GM12878 (cell line): ENCODE data around the gene SMARCA4. TPM values are rescaled to one million over a fixed set of nuclear protein-coding genes. Genes with fewer than 3 reads are reported as not detected.

Source experiments
- ATAC-seq: fragments of 200-7000 bp; cut with Tn5 transposase; 3 replicates; pipeline ENCODE4 v1.9.1; 2020; ENCODE audit warnings: mild to moderate bottlenecking, moderate library complexity
- BruUV-seq: library from RNA; stranded (reverse); fragments of 400-500 nt; replicated peaks from 2 replicates; lab custom pipeline; 2021; lab: Mats Ljungman, UMichigan
- CTCF ChIA-PET: fragments of 300-600 bp; sonication (Branson Sonifier 250); formaldehyde crosslinking; extraction: SDS; loops from one replicate; lab custom pipeline; 2021; ENCODE audit warnings: inconsistent platforms; lab: Yijun Ruan, JAX
- POLR2A ChIA-PET: fragments of 350-600 bp; formaldehyde crosslinking; extraction: SDS; loops from one replicate; lab custom pipeline; 2021; ENCODE audit warnings: inconsistent platforms; lab: Charles Lee
- RAD21 ChIA-PET: fragments of 300-600 bp; sonication (Branson Sonifier 250); formaldehyde crosslinking; loops from one replicate; lab custom pipeline; 2023; ENCODE audit warnings: antibody characterized with exemption; ENCODE audit not compliant: unreplicated experiment; lab: Charles Lee
- SMC1A ChIA-PET: fragments of 300-600 bp; sonication (Branson Sonifier 250); formaldehyde crosslinking; loops from one replicate; lab custom pipeline; 2023; ENCODE audit not compliant: unreplicated experiment, uncharacterized antibody; lab: Charles Lee
- DNase-seq: peaks from one replicate; pipeline ENCODE4 v3.0.0-alpha.2; 2011; ENCODE audit warnings: low read depth, low spot score
- FAIRE-seq: peaks from 3 replicates; lab custom pipeline; 2011; peaks lifted over from hg19 to GRCh38; lab: Jason Lieb, UNC
- H2AFZ ChIP-seq: 2 replicates; pipeline ENCODE4 v1.6.0; 2011; ENCODE audit warnings: low read depth, low read length, control low read depth; ENCODE audit not compliant: control insufficient read depth
- H3K27ac ChIP-seq: 2 replicates; pipeline ENCODE4 v1.5.1; 2011; ENCODE audit warnings: control low read depth; ENCODE audit not compliant: control insufficient read depth, insufficient read depth
- H3K27me3 ChIP-seq, 2 experiments: replicated peaks in 1 of 2; 2 replicates each; pipeline versions ENCODE4 v1.6.0 to v1.6.1; 2011; ENCODE audit warnings: low read length in 1 of 2; ENCODE audit not compliant: control insufficient read depth in 2 of 2, insufficient read depth in 2 of 2
- H3K36me3 ChIP-seq, 2 experiments: 2 replicates each; pipeline ENCODE4 v1.5.1; 2011; ENCODE audit warnings: low read length in 1 of 2; ENCODE audit not compliant: control insufficient read depth in 2 of 2, insufficient read depth in 2 of 2
- H3K4me1 ChIP-seq: 2 replicates; pipeline ENCODE4 v1.6.1; 2011; ENCODE audit warnings: mild to moderate bottlenecking, low read length, moderate library complexity, mixed read lengths; ENCODE audit not compliant: control insufficient read depth, insufficient read depth
- H3K4me2 ChIP-seq: 2 replicates; pipeline ENCODE4 v1.6.0; 2011; ENCODE audit warnings: control low read depth; ENCODE audit not compliant: control insufficient read depth, insufficient read depth
- H3K4me3 ChIP-seq: fragments of 200-600 bp; sonication (generic); 2 replicates; pipeline ENCODE4 v1.5.1; 2016
- H3K79me2 ChIP-seq: 2 replicates; pipeline ENCODE4 v1.6.0; 2011; ENCODE audit warnings: low read length; ENCODE audit not compliant: control insufficient read depth, insufficient read depth
- H3K9ac ChIP-seq: 2 replicates; pipeline ENCODE4 v1.8.0; 2011; ENCODE audit warnings: low read length, control low read depth, mixed read lengths; ENCODE audit not compliant: control insufficient read depth, insufficient read depth
- H3K9me3 ChIP-seq: replicated peaks from 3 replicates; pipeline ENCODE4 v1.5.1; 2011; ENCODE audit warnings: mild to moderate bottlenecking, low read length; ENCODE audit not compliant: control insufficient read depth, insufficient read depth
- H4K20me1 ChIP-seq: 2 replicates; pipeline ENCODE4 v1.6.0; 2011; ENCODE audit not compliant: control insufficient read depth, insufficient read depth
- CEBPZ ChIP-seq: fragments of 150-350 bp; IDR thresholded peaks from 2 replicates; pipeline ENCODE4 v1.6.1; 2016; ENCODE audit warnings: low read depth, low read length
- ETV6 ChIP-seq, 2 experiments: fragments of 450-650 bp in 1 of 2; IDR thresholded peaks in 1 of 2; conservative IDR thresholded peaks in 1 of 2; 2 replicates each; pipeline ENCODE4 v1.6.1; 2014; ENCODE audit warnings: antibody characterized with exemption in 1 of 2, borderline replicate concordance in 1 of 2, low read depth in 1 of 2, mild to moderate bottlenecking in 1 of 2, moderate library complexity in 1 of 2
- MAX ChIP-seq: IDR thresholded peaks from 2 replicates; pipeline ENCODE4 v1.6.1; 2012; ENCODE audit warnings: low read depth, low read length, improper control_type of control experiment
- POLR2AphosphoS5 ChIP-seq: IDR thresholded peaks from 2 replicates; pipeline ENCODE4 v1.6.1; 2011; ENCODE audit warnings: mild to moderate bottlenecking, low read length, inconsistent platforms
- SKIL ChIP-seq: fragments of 450-650 bp; IDR thresholded peaks from 2 replicates; pipeline ENCODE4 v1.6.1; 2017; ENCODE audit warnings: mild to moderate bottlenecking, low read depth, inconsistent platforms; ENCODE audit not compliant: poor library complexity, severe bottlenecking
- SMAD5 ChIP-seq: IDR thresholded peaks from 2 replicates; pipeline ENCODE4 v1.6.1; 2016; ENCODE audit warnings: antibody characterized with exemption, low read depth
- SREBF2 ChIP-seq: IDR thresholded peaks from 2 replicates; pipeline ENCODE4 v1.6.1; 2012; ENCODE audit warnings: mild to moderate bottlenecking, low read length
- SRF ChIP-seq, 2 experiments: IDR thresholded peaks; 2 replicates each; pipeline ENCODE4 v1.6.1; 2011; ENCODE audit warnings: low read depth in 2 of 2, low read length in 2 of 2, mild to moderate bottlenecking in 1 of 2, moderate library complexity in 1 of 2
- TCF12 ChIP-seq: IDR thresholded peaks from 2 replicates; pipeline ENCODE4 v1.6.1; 2011; ENCODE audit warnings: low read depth, mild to moderate bottlenecking, low read length
- TCF3 ChIP-seq: IDR thresholded peaks from 2 replicates; pipeline ENCODE4 v1.6.1; 2012; ENCODE audit warnings: low read depth, mild to moderate bottlenecking, low read length, borderline replicate concordance; ENCODE audit not compliant: insufficient read depth
- WGBS: methylation state at CpG from one replicate; pipeline ENCODE4 v1.1.6; 2016; ENCODE audit warnings: low lambda C conversion rate; ENCODE audit not compliant: insufficient replicate concordance, insufficient coverage; ENCODE audit errors: missing lambda C conversion rate; 5-methylcytosine and 5-hydroxymethylcytosine counted together
- in situ Hi-C: fragments of 300-500 bp; cut with MboI; formaldehyde crosslinking; loops from 9 replicates; pipeline ENCODE4 v1.14.3; 2018; ENCODE audit warnings: mixed read lengths
- intact Hi-C: fragments of 100-400 bp; cut with micrococcal nuclease; formaldehyde crosslinking; loops from one replicate; pipeline ENCODE4 v1.14.2; 2022; ENCODE audit not compliant: unreplicated experiment
- polyA plus RNA-seq, 11 experiments: library from polyadenylated mRNA; depleted of rRNA in 4 of 11; unstranded in 6 of 11; stranded (reverse) in 5 of 11; fragments of >200 nt; fragmentation: Nextera tagmentation in 4 of 11; fragmentation: Illumina TruSeq in 1 of 11; extraction: Ambion mirVana in 4 of 11; extraction: Trizol in 1 of 11; gene quantifications; 1 replicate in 1 of 11; 2 replicates in 10 of 11; pipeline versions ENCODE4 v1.2.1 to v1.2.3, GENCODE V29; 2011 to 2016; ENCODE audit warnings: inconsistent platforms in 2 of 11, missing spikeins in 2 of 11, low read depth in 1 of 11
- total RNA-seq, 4 experiments: library from RNA; depleted of rRNA in 3 of 4; stranded (reverse); fragments of >200 nt in 3 of 4; fragmentation: Illumina TruSeq in 1 of 4; extraction: Trizol in 1 of 4; gene quantifications; 2 replicates each; pipeline versions ENCODE4 v1.2.1 to v1.2.3, GENCODE V29; 2013 to 2021
- TF ChIP-seq, protein P1 (sequence below): IDR thresholded peaks from 2 replicates; pipeline ENCODE4 v1.6.1; 2012; ENCODE audit warnings: low read depth, low read length, improper control_type of control experiment

Gene SMARCA4
- total and polyA plus RNA-seq, 10 of the 15 experiments (the other 5 are each of a cell fraction or from before 2014, with no cell fraction given): 22.4 to 175 (median 57.4) TPM

GRCh38 chr19:10927730-10928562, 32.9 kb upstream of the SMARCA4 start (continued):
- TF ChIP-seq, protein P1, sequence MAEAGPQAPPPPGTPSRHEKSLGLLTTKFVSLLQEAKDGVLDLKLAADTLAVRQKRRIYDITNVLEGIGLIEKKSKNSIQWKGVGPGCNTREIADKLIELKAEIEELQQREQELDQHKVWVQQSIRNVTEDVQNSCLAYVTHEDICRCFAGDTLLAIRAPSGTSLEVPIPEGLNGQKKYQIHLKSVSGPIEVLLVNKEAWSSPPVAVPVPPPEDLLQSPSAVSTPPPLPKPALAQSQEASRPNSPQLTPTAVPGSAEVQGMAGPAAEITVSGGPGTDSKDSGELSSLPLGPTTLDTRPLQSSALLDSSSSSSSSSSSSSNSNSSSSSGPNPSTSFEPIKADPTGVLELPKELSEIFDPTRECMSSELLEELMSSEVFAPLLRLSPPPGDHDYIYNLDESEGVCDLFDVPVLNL: no peak
- TF ChIP-seq SRF (IDR thresholded peaks at IDR 0.05; ENCODE audit: low read depth in 2 of 2, low read length in 2 of 2): peak in 1 of 2 experiments; percentile 1; a peak in 1 of 4 replicates
- TF ChIP-seq MAX: 0 out of 2 replicates have a peak, but pooled peaks have one; percentile 18
- TF ChIP-seq, all 136 proteins: peak for 10

DNA sequence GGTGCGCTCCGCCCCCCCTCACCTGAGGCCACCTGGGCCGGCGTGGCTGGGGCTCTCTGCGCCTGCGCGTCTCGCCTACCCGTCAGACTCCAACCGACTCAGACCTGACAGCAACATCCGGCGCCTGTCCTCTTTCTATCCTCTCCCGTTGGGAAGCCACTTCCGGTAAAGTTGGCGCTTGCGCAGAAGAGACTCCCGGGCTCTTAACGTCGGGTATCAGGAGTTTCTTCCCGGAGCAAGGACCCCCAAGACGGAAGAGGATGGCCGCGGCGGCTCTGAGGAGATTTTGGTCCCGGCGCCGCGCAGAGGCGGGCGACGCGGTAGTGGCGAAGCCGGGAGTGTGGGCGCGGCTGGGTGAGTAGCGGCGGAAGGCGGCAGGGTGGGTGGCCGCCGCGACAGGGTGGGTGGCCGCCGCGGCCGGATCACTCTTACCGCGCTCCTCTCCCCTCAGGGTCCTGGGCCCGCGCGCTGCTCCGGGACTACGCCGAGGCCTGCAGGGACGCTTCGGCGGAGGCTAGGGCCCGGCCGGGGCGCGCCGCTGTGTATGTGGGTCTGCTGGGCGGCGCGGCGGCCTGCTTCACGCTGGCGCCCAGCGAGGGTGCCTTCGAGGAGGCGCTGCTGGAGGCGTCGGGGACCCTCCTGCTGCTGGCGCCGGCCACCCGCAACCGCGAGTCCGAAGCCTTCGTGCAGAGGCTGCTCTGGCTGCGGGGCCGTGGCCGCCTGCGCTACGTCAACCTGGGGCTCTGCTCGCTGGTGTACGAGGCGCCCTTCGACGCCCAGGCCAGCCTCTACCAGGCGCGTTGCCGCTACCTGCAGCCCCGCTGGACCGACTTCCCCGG, 32.0 kb upstream of the SMARCA4 start, which contains the start of the genes TIMM29 and YIPF2:
Gene TIMM29 (plus strand): TSS at position 249 of the 839 bp plus-strand sequence. CDS start 12 bp downstream, at position 261.
Gene YIPF2 (minus strand): TSS at position 77 of the 839 bp plus-strand sequence. CDS start 229 bp downstream, outside the sequence.
- peak; percentile 95 for FAIRE-seq
- H3K79me2 ChIP-seq: peaks cover 26% of the 10 kb centered on the region
- ChIA-PET POLR2A (no interaction called here), RAD21 (interaction anchor here (1.0 to 1.5 kb wide), 3 partner anchors 56 to 82 kb away, joined by 3 to 4 read pairs (median 4); no protein-coding TSS in a partner anchor), SMC1A (interaction anchor here (2.4 kb wide), 1 partner anchor 56 kb away, joined by 7 read pairs; no protein-coding TSS in a partner anchor), CTCF (interaction anchor here (1.5 kb wide), 1 partner anchor 13 kb away, joined by 10 read pairs; no protein-coding TSS in a partner anchor)
- H3K27ac ChIP-seq: peak within 1 kb of the TSS; percentile 46
- no TSS peak for BruUV-seq
- DNase-seq: peak; percentile 87
- intact Hi-C loops (loop anchor here (2.0 kb wide), 1 partner anchor 50 kb away; no protein-coding TSS in a partner anchor), in situ Hi-C loops (no loop called here)
- H3K27me3 ChIP-seq: no peaks in the 10 kb centered on the region
- H3K9ac ChIP-seq: peak within 1 kb of the TSS; percentile 36
- peak within 1 kb of the TSS; percentile 97 for H3K4me2 ChIP-seq
- no peaks in the 10 kb centered on the region for H3K9me3 ChIP-seq
- under 1% methylated on average over 96 of the region's 96 CpGs for WGBS
- peaks cover 7% of the 10 kb centered on the region for H3K4me1 ChIP-seq
- peak; percentile 94 for ATAC-seq
- H3K4me3 ChIP-seq: peak within 1 kb of the TSS; percentile 89
- H4K20me1 ChIP-seq: no peaks in the 10 kb centered on the region
- H3K36me3 ChIP-seq: peaks cover 3 to 4% of the 10 kb centered on the region in 2 experiments; a peak in 3 of 4 replicates
- peak within 1 kb of the TSS; percentile 68 for H2AFZ ChIP-seq
- TF ChIP-seq TCF3 (peak; percentile 56), ETV6 (conservative IDR thresholded peaks at IDR 0.05 in 1 of 2, IDR thresholded peaks at IDR 0.05 in 1 of 2; ENCODE audit: borderline replicate concordance in 1 of 2, low read depth in 1 of 2) (no peak), SKIL (no peak), SMAD5 (no peak), CEBPZ (peak; percentile 54; the same call in 1 of the 2 replicates), POLR2AphosphoS5 (peak; percentile 48; the same call in 1 of the 2 replicates), TCF12 (0 out of 2 replicates have a peak, but pooled peaks have one; percentile 31), SREBF2 (peak; percentile 74)
